ENCODE data around the gene CTDNEP1.

Gene CTDNEP1

GRCh38 chr17:7238420-7239090 is 13.0 kb downstream of the CTDNEP1 start:
- peak overlapping the region; percentile 99 for H3K4me3 ChIP-seq (ENCODE audit: low read depth, low read length)
- no peak for TF ChIP-seq CTCF (IDR thresholded peaks at IDR 0.05; ENCODE audit: low read depth, low read length)

- no peak for TF ChIP-seq CTCF (IDR thresholded peaks at IDR 0.05; ENCODE audit: low read depth, low read length)
- peak overlapping the region; percentile 99 for H3K4me3 ChIP-seq (ENCODE audit: low read depth, low read length)
Measured at GRCh38 chr17:7237761-7238419, 13.6 kb downstream of the CTDNEP1 start.

- peak overlapping the region; percentile 99 for H3K4me3 ChIP-seq (ENCODE audit: low read depth, low read length)
- TF ChIP-seq CTCF (IDR thresholded peaks at IDR 0.05; ENCODE audit: low read depth, low read length), result no peak
Measured at GRCh38 chr17:7237266-7237760, 14.2 kb downstream of the CTDNEP1 start.

GRCh38 chr17:7236808-7237207 is 14.7 kb downstream of the CTDNEP1 start:
- H3K4me3 ChIP-seq (ENCODE audit: low read depth, low read length), result peak overlapping the region; percentile 99; the same call in 1 of the 2 replicates
- TF ChIP-seq CTCF (IDR thresholded peaks at IDR 0.05; ENCODE audit: low read depth, low read length), result no peak

GRCh38 chr17:7235693-7236665 is 15.6 kb downstream of the CTDNEP1 start:
- TF ChIP-seq CTCF (IDR thresholded peaks at IDR 0.05; ENCODE audit: low read depth, low read length), result no peak
- no peak overlapping the region for H3K4me3 ChIP-seq (ENCODE audit: low read depth, low read length)

- peak within 1 kb of the TSS; percentile 87 for H3K4me3 ChIP-seq (ENCODE audit: low read depth, low read length)
- no peak for TF ChIP-seq CTCF (IDR thresholded peaks at IDR 0.05; ENCODE audit: low read depth, low read length)
Measured at GRCh38 chr17:7234083-7234951, 17.2 kb downstream of the CTDNEP1 start, which contains the start of gene DVL2. Gene DVL2, minus strand, starts transcription at chr17:7234517. Its CDS starts 255 bp downstream, at chr17:7234262.

All from WI38 (cell line).